Heart right ventricle (tissue), 16 donors: Measurements from ENCODE around the gene AKAIN1. TPM values are rescaled to one million over a fixed set of nuclear protein-coding genes. Genes with fewer than 3 reads are reported as not detected.

Source experiments
- ATAC-seq, 8 donors: fragments of 200-7000 bp; cut with Tn5 transposase; one replicate each; pipeline ENCODE4 v1.9.1; 2020; ENCODE audit warnings: mild to moderate bottlenecking in 8 of 8, moderate library complexity in 8 of 8, moderate number of reproducible peaks in 1 of 8
- DNase-seq, 2 donors: peaks; one replicate each; pipeline ENCODE4 v3.0.0-alpha.2; 2020
- H3K27ac ChIP-seq, 10 donors: fragments of 200-600 bp; sonication (generic) in 2 of 10; one replicate each; pipeline versions ENCODE4 v1.5.0 to v1.8.0; 2020 to 2022; ENCODE audit warnings: mild to moderate bottlenecking in 3 of 10
- H3K27me3 ChIP-seq, 7 donors: fragments of 200-600 bp; one replicate each; pipeline ENCODE4 v1.8.0; 2021 to 2022; ENCODE audit warnings: mild to moderate bottlenecking in 2 of 7
- H3K36me3 ChIP-seq, 9 donors: fragments of 200-600 bp; sonication (generic) in 1 of 9; one replicate each; pipeline versions ENCODE4 v1.5.0 to v1.8.0; 2020 to 2022; ENCODE audit warnings: mild to moderate bottlenecking in 2 of 9
- H3K4me1 ChIP-seq, 9 donors: fragments of 200-600 bp; sonication (generic) in 1 of 9; one replicate each; pipeline versions ENCODE4 v1.5.0 to v1.8.0; 2020 to 2022; ENCODE audit warnings: mild to moderate bottlenecking in 4 of 9
- H3K4me3 ChIP-seq, 10 donors: fragments of 200-600 bp; sonication (generic) in 2 of 10; one replicate each; pipeline versions ENCODE4 v1.5.0 to v1.8.0; 2020 to 2022; ENCODE audit warnings: mild to moderate bottlenecking in 7 of 10, moderate library complexity in 2 of 10
- H3K9me3 ChIP-seq, 11 donors: fragments of 200-600 bp in 10 of 11; sonication (generic) in 2 of 11; one replicate each; pipeline versions ENCODE4 v1.5.0 to v1.8.0; 2013 to 2022; ENCODE audit warnings: mild to moderate bottlenecking in 2 of 11, control low read depth in 1 of 11, moderate library complexity in 1 of 11
- CTCF ChIP-seq, 9 donors: fragments of 200-600 bp; sonication (generic) in 2 of 9; IDR thresholded peaks; one replicate each; pipeline versions ENCODE4 v1.5.0 to v1.8.0; 2021 to 2022; ENCODE audit warnings: antibody characterized with exemption in 9 of 9, mild to moderate bottlenecking in 5 of 9, moderate library complexity in 1 of 9
- WGBS, 2 donors: extraction: QIAGEN DNeasy Blood & Tissue Kit; methylation state at CpG; one replicate each; pipeline ENCODE4 v1.1.7; 2013; ENCODE audit warnings: inconsistent platforms in 1 of 2; 5-methylcytosine and 5-hydroxymethylcytosine counted together
- intact Hi-C, 10 donors: fragments of 100-400 bp; cut with DNase I; formaldehyde crosslinking; loops; one replicate each; pipeline versions ENCODE4 v1.11.1 to v1.14.2; 2022
- polyA plus RNA-seq, 2 donors: library from polyadenylated mRNA; stranded (reverse); fragments of 200-250 nt; gene quantifications; one replicate each; pipeline ENCODE4 v1.2.3, GENCODE V29; 2013
- total RNA-seq, 10 donors: library from RNA; stranded (reverse); fragmentation: NEBNext Ultra II Directional in 3 of 10; extraction: Animal tissue kit (Norgen Biotek cat#: 25700) in 3 of 10; gene quantifications; one replicate each; pipeline versions ENCODE4 v1.2.1 to v1.2.4, GENCODE V29; 2021 to 2023
- donor health status: Arrhythmogenic right ventricular cardiomyopathy.
- donor health status: ischemic (EF 13 %, LVEDD 7.1; RV severe dilation, severe dysfunction).
- donor health status: healthy with polysubstance abuse.
- donor health status: DM: no; HTN: yes; CAD: no.
- donor health status: DM: no; HTN: no; CAD: no.
- donor health status: ischemic (EF 25% LVEDD 6.9; RV normal size, moderate dysfunction).
- donor health status: ischemic (EF 25% LVEDD 5.7; RV mildly dilated, moderate dysfunction).
- donor health status: healthy.
- donor health status: DM: yes; HTN: yes; CAD: no.
- donor health status: Ischemic cardiomyopathy.
- donor health status: ischemic (EF 35%, LVEDD 5.7; RV mildly dilated, moderate dysfunction).
- donor health status: nonischemic (EF 11% LVEDD 7.7; RV severe dilation, severe dysfunction).
- donor health status: DM: yes; HTN: yes; CAD: no.
- donor health status: PGD.
- donor health status: ischemic (EF 29% LVEDD 5.4; RV normal size, mild dysfunction).
- donor health status: nonischemic (EF 23%, LVEDD 6.1; RV moderate dilation, normal function).

Gene AKAIN1
- total and polyA plus RNA-seq, 12 donors, result not detected

GRCh38 chr18:5142131-5142530 lies 54.9 kb downstream of the AKAIN1 start:
- no peak for TF ChIP-seq CTCF (IDR thresholded peaks at IDR 0.05)
- H3K27me3 ChIP-seq, result no peaks in the 10 kb centered on the region
- intact Hi-C loops, result no loop called here
- peaks cover 0 to 6% (median 0%) of the 10 kb centered on the region in 11 donors for H3K9me3 ChIP-seq
- no peaks in the 10 kb centered on the region for H3K36me3 ChIP-seq
- no peak for DNase-seq
- no peak for ATAC-seq
- no peak overlapping the region for H3K27ac ChIP-seq
- H3K4me1 ChIP-seq, result peaks cover 0 to 3% (median 0%) of the 10 kb centered on the region in 9 donors
- H3K4me3 ChIP-seq, result no peak overlapping the region
- WGBS, 2 donors, result 77% methylated on average over 4 of the region's 4 CpGs

- Histone ChIP-seq H3K4me3 (no peak overlapping the region), H3K36me3 (no peaks in the 10 kb centered on the region), H3K9me3 (peaks cover 0 to 6% (median 0%) of the 10 kb centered on the region in 11 donors), H3K4me1 (no peaks in the 10 kb centered on the region), H3K27me3 (no peaks in the 10 kb centered on the region), H3K27ac (no peak overlapping the region)
- DNase-seq (no peak), ATAC-seq (no peak)
- no peak for TF ChIP-seq CTCF (IDR thresholded peaks at IDR 0.05)
- intact Hi-C loops, result no loop called here
- WGBS, 2 donors, result 21 to 48% methylated on average over 2 of the region's 2 CpGs
These were observed 59.8 kb downstream of the AKAIN1 start for GRCh38 chr18:5137261-5137660.

- no peak overlapping the region for H3K4me3 ChIP-seq
- H3K27ac ChIP-seq, result no peak overlapping the region
- TF ChIP-seq CTCF (IDR thresholded peaks at IDR 0.05), result no peak
- 91 to 93% methylated on average over 20 of the region's 20 CpGs for WGBS, 2 donors
- no peaks in the 10 kb centered on the region for H3K9me3 ChIP-seq
- no peak for ATAC-seq
- DNase-seq, result no peak
- no peaks in the 10 kb centered on the region for H3K36me3 ChIP-seq
- no peaks in the 10 kb centered on the region for H3K4me1 ChIP-seq
- intact Hi-C loops, result no loop called here
- H3K27me3 ChIP-seq, result no peaks in the 10 kb centered on the region
These were observed 64.1 kb downstream of the AKAIN1 start for GRCh38 chr18:5132987-5133386.

- intact Hi-C loops, result no loop called here
- no peaks in the 10 kb centered on the region for H3K36me3 ChIP-seq
- no peak for ATAC-seq
- H3K4me1 ChIP-seq, result no peaks in the 10 kb centered on the region
- no peak overlapping the region for H3K27ac ChIP-seq
- no peaks in the 10 kb centered on the region for H3K27me3 ChIP-seq
- DNase-seq, result no peak
- H3K9me3 ChIP-seq, result peaks cover 0 to 58% (median 10%) of the 10 kb centered on the region in 11 donors
- 83 to 85% methylated on average over 2 of the region's 2 CpGs for WGBS, 2 donors
- H3K4me3 ChIP-seq, result no peak overlapping the region
- no peak for TF ChIP-seq CTCF (IDR thresholded peaks at IDR 0.05)
These were observed 74.8 kb downstream of the AKAIN1 start for GRCh38 chr18:5122272-5122671.

GRCh38 chr18:5110266-5110665 lies 86.8 kb downstream of the AKAIN1 start:
- Histone ChIP-seq H3K27ac (no peak overlapping the region), H3K36me3 (no peaks in the 10 kb centered on the region), H3K9me3 (peaks cover 0 to 18% (median 3%) of the 10 kb centered on the region in 11 donors), H3K4me3 (no peak overlapping the region), H3K4me1 (no peaks in the 10 kb centered on the region), H3K27me3 (no peaks in the 10 kb centered on the region)
- ATAC-seq (no peak), DNase-seq (no peak)
- intact Hi-C loops, result no loop called here
- no peak for TF ChIP-seq CTCF (IDR thresholded peaks at IDR 0.05)
